GM18499 (cell line): ENCODE data around the gene BLVRB.
A peak's percentile ranks its signal among the peaks of the same experiment; 100 is the strongest.
"Not testable (repeated sequence)": the region's sequence is repeated elsewhere in the genome, so short reads cannot be mapped to it uniquely, and the experiment has no call there.

Source experiments
- ATAC-seq: cut with Tn5 transposase; IDR thresholded peaks from one replicate; pipeline ENCODE4 v1.9.1; 2021; ENCODE audit warnings: moderate number of reproducible peaks; ENCODE audit not compliant: insufficient read depth, unreplicated experiment

BLVRB gene

DNA sequence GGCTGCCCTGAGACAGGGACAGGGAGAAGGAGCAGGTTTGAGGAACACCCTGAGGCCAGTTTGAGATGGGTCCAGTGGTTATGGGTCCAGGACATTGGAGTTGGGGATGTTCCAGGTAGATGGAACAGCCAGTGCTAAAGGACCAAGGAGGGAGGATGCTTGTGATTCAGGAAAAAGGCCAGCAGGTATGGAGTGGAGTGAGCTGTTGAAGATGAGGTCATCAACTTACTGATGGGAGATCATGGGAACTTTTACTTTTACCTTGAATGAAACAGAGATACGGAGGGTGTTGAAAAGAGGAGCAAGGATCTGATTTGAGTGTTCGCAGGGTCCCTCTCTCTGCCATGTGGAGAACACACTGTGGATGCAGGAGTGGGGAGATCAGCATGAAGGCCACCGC lies 26.7 kb upstream of the BLVRB start:
- no peak for ATAC-seq

DNA sequence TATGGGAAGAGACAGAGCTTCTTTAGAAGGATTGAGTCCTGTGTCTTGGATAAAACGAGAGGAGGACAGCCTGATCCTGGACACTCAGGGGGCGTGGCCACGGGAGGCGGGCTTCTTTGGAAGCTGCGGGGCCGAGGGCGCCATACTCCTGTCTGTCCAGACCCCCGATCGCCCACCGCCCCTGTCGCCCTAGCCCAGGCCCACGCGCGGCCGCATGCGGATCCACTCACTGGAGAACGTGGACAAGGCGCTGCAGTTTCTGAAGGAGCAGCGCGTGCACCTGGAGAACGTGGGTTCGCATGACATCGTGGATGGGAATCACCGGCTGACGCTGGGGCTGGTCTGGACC lies 24.3 kb upstream of the BLVRB start:
- ATAC-seq: no peak

DNA sequence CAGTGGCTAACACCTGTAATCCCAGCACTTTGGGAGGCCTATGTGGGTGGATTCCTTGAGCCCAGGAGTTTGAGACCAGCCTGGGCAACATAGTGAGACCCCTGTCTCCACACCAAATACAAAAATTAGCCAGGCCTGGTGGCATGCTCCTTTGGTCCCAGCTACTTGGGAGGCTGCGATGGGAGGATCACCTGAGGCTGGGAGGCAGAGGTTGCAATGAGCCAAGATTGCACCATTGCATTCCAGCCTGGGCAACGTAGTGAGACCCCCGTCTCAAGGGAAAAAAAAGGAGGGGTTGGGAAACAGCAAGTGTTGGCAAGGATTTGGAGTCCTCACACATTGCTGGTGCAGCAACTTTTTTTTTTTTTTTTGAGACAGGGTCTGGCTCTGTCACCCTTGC lies 20.5 kb upstream of the BLVRB start:
- no peak for ATAC-seq

DNA sequence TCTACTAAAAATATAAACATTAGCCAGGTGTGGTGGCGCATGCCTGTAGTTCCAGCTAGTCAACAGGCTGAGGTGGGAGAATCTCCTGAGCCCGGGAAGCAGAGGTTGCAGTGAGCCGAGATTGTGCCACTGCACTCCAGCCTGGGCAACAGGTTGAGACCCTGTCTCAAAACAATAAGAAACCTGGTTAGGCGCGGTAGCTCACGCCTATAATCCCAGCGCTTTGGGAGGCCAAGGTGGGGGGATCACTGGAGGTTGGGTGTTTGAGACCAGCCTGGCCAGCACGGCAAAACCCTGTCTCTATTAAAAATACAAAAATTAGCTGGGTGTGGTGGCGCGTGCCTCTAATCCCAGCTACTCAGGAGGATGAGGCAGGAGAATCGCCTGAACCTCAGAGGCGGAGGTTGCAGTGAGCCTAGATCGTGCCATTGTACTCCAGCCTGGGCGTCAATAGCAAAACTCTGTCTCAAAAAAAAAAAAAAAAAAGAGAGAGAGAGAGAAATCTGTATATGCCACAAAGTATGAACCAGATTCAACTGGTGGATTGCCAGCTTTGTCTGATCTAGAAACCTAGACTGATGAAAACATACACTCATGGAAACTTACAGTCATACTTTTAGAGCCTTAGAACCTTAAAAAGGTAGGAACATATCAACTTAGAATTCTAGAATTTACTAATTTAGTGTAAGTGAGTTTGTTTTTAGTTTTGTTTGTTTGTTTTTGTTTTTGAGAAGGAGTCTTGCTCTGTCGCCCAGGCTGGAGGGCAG lies 10.5 kb upstream of the BLVRB start:
- ATAC-seq: not testable (repeated sequence)

DNA sequence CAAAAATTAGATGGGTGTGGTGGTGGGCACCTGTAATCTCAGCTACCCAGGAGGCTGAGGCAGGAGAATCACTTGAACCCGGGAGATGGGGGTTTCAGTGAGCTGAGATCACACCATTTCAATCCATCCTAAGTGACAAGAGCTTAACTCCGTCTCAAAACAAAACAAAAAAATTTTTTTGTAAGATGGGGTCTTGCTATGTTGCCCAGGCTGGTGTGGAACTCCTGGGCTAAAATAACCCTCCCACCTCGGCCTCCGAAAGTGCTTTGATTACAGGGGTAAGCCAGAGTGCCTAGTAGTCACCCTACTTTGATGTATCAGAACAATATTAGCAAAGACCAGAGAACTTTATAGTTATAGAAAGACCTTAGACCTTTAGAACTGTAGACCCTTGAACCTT lies 9.2 kb upstream of the BLVRB start:
- ATAC-seq: no peak

DNA sequence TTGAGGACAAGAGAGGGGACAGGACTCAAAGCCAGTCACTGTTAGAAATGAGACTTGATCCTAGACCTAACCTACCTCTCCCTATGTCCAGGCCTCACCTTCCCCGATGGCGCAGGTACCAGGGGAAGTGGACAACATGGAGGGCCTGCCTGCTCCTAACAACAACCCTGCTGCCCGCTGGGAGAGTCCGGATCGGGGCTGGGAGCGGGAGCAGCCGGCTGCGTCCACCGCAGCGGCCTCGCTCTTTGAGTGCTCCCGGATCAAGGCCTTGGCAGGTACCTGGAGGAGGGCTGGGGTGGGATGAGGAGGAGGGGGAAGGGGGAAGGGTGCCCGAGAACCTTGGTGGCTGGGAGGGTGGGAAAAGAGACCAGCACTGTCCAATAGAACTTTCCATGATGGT lies 7.0 kb upstream of the BLVRB start:
- ATAC-seq: no peak

DNA sequence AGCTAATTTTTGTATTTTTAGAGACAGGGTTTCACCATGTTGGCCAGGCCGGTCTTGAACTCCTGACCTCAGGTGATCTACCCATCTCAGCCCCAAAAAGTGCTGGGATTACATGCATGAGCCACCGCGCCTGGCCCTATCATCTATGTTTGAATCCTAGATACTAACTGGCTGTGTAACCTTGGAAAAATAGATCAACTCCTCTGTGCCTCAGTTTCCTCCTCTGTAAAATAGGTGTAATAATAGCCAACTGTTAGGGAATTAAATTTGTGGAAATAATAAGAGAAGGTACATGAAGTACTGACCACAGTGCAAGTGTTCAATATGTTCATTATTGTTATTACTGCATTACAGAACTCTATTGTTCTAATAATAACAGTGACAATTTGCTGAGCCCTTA lies 5.6 kb upstream of the BLVRB start:
- ATAC-seq: no peak

DNA sequence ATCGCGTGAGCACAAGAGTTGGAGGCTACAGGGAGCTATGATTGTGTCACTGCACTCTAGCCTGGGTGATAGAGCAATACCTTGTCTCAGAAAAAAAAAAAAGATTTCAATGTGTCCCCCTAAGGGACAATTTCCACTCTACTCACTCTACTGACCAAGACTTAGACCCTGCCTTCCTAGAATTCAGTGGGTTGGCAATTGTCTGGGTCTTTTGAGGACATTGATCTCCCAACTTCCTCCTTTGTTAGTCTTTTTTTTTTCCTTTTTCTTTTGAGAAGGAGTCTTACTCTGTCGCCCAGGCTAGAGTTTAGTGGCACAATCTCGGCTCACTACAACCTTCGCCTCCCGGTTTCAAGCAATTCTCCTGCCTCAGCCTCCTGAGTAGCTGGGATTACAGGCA lies 3.5 kb upstream of the BLVRB start:
- no peak for ATAC-seq

DNA sequence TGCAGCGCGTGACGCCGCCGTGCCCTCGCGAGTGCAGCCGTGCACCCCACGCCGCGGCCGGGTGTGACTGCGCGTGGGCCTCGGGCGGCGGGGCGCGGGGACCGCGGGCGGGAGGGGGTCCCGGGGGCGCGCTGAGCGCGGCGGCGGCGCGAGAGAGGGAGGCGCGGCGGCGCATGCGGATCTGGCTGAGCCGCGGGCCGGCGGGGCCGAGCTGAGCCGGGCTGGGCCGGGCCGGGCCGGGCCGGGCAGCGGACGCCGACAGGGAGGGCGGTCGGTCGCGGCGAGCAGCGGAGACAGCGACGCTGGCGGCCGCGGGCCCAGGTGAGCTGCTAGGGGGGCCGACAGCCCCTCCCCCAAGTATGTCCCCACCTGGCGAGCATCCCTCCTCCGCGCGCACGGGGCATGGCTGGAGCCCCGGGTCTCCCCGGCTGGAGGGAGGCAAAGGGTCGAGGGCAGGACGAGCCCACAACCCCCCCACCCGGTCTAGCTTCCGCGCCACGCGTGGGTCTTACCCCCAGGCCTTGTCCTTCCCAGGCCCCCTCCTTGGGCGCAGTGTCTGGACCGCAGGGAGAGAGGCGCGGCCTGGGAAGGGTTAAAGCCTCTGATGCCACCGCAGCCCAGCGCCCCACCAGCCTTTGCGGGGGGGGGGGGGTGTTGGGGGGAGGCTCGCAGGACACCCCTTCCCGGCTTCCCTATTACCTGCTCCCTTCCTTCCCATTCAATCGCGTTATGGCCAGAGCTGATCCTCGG lies 1.6 kb upstream of the BLVRB start, which contains the start of gene SPTBN4:
Gene SPTBN4, plus strand, starts transcription at position 17 of the 750 bp plus-strand sequence. CDS start 5,621 bp downstream, outside the sequence.
- ATAC-seq: no peak

DNA sequence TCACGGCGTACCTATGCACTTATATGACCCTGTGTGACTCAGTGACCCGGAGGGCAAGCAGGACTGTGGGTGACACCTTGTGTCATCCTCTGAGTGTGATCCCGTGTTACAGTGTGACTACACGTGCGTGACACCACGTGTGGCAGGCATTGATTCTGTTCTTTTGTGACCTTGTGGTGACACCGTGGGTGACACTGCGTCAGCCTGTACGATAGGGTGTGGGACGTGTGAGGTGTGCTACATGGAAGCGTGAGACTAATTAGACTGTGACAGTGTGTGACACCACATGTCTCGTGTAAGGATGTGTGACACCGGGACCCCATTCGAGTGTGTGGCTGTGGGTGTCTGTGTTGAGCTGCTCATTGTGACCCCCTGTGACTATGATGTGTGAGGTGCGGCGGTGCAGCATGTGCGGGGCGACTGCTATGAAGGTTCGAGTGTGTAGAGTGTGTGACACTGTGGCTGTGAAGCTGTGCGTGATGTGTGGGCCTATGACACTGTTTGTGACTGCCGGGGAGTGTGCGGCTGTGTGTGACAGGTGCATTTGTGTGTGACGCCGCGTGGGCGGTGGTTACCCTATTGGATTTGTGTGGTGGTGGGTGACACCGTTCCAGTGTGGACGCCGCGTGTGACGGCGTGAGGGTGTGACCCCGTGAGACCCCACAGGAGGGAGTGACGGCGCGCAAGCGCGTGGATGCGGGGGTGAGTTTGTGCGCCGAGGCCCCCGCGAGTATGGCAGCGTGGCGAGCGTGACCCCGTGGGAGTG lies 857 bp upstream of the BLVRB start:
- peak; percentile 40 for ATAC-seq

DNA sequence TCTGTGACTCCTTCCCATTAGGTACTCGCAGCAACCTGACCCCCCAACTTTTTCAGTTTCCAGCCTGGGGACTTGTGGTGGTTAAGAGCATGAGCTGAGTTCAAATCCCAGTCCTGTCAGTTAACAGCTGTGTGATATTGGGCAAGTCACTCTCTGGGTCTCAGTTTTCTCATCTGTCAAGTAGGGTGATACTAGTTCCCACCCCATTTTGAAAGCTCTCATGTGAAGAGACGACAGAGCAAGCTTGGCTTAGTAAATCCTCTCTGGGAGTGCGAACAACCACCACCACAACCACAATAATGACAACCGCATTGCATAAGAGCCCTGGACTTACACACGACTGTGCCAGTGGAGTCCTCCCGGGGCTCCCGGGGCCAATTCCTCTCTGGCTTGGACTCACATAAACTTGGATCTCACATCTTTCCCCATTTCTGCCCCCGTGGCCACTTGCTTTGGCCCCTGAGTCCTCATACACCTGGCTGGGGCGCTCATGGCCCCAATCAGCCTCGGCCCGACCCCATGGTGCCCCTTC lies 454 bp downstream of the BLVRB start:
- ATAC-seq: no peak

DNA sequence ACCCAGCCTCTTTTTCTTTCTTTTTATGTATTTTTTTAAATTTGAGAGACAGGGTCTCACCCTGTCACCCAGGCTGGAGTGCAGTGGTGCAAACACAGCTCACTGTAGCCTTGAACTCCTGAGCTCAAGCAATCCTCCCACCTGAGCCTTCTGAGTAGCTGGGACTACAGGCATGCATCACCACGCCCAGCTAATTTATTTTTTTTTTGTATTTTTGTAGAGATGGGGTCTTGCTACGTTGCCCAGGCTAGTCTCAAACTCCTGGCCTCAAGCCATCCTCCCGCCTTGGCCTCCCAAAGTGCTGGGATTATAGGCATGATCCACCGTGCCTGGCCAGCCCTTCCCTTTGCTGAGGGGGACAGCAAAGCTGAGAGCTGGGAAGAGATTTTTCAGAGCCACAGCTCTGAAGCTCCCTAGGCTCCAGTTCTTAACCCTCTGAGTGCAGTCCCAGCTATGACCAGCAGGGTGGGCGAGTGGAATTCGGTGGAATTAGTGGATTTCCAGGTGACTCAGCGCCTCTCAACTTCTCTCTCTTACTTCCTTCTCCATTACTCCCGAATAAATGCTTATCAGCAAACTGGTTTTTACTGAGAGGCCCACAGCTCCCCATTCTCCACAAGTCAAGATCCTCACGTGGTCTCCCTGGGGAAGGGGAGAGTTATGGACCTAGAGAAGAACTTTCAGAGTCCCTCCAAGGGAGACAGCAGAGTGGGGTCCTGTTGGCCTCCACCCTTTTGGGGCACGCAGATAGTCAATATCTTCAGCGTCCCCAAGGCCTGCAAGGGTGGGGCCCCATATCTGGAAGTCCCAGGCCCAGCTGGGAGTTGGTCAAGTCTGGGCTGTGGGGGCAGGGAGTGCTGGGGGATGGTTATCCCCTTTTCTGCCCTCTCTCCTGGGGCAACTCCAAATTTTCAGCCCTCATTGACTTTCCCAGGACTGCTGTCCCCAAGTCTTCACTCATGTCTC lies 1.2 kb downstream of the BLVRB start:
- no peak for ATAC-seq

DNA sequence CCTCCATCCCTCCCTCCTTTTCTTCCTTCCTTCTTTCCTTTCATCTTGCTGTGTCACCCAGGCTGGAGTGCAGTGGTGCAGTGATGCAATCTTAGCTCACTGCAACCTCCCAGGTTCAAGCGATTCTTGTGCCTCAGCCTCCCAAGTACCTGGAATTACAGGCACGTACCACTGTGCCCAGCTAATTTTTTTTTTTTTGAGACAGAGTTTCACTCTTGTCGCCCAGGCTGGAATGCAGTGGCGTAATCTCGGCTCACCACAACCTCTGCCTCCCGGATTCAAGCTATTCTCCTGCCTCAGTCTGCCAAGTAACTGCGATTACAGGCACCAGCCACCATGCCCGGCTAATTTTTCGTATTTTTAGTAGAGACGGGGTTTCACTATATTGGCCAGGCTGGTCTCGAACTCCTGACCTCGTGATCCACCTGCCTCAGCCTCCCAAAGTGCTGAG lies 1.9 kb downstream of the BLVRB start:
- not testable (repeated sequence) for ATAC-seq

DNA sequence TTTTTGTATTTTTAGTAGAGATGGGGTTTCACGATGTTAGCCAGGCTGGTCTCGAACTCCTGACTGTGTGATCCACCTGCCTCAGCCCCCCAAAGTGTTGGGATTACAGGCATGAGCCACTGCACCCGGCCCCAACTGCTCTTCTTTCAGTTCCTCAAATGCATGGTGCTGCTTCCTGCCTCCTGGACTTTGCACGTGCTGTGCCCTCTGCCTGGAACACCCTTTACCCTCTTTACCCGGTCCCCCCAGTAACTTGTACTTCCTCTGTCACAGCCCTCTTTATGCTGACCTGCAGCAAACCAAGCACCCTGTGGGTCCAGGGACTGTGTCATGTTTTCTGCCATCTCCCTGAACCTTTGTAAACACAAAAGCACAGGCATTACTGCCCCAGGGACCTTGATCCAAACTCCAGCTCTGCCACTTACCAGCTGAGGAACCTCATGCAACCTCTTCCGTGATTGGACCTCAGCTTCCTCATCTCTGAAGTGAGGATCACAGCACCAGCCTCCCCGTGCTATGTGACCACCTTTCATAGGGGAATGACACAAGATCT lies 3.8 kb downstream of the BLVRB start:
- ATAC-seq: no peak

DNA sequence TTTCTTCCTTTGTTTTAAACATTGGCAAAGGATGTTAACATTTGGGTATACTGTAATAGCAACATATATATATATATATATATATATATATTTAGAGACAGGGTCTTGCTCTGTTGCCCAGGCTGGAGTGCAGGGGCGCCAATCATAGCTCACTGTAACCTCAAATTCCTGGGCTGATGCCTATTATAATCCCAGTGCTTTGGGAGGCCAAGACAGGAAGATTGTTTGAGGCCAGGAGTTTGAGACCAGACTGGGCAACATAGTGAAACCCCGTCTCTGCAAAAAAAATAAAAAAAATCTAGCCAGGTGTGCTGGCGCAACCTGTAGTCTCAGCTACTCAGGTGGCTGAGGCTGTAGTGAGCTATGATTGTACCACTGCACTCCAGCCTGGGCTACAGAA lies 5.4 kb downstream of the BLVRB start:
- no peak for ATAC-seq

DNA sequence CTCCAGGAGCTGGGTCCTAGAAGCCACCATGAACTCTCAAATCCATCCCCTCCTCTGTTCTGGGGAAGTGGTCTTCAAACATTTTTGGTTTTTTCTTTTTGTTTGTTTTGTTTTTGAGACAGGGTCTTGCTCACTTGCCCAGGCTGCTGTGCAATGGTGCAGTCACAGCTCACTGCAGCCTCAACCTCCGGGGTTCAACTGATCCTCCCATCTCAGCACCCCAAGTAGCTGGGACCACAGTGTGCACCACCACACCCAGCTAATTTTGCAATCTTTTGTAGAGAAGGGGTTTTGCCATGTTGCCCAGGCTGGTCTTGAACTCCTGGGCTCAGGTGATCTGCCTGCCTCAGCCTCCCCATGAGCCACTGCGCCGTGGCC lies 7.0 kb downstream of the BLVRB start:
- ATAC-seq: no peak

DNA sequence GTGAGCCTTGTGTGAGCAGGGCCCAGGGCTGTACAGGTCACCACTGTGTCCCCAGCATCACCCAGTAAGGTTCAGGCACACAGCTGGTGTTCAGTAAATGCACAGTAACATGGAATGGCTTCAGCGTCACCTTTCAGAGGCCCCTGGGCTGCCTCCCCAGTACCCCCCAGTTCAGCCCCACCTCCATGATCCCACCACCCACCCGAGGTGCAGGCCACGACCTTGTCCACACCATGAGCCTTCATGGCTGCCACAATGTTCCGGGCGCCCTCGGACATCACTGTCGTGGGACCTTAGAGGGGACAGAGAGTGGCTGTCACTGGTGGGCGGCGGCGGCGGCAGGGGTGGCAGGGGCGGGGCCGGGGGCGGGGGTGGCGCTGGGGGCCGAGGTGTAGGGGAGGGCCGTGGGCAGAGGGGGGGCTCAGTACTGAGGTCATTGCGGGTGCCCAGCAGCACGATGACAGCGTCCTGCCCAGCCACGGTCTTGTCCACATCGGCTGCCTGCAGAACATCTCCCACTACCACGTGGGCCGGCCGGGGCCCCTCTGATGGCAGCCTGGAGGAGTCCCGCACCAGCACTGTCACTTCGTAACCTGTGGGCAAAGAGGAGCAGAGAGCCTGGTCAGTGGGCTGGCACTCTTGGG lies 7.5 kb downstream of the BLVRB start:
- ATAC-seq: no peak

DNA sequence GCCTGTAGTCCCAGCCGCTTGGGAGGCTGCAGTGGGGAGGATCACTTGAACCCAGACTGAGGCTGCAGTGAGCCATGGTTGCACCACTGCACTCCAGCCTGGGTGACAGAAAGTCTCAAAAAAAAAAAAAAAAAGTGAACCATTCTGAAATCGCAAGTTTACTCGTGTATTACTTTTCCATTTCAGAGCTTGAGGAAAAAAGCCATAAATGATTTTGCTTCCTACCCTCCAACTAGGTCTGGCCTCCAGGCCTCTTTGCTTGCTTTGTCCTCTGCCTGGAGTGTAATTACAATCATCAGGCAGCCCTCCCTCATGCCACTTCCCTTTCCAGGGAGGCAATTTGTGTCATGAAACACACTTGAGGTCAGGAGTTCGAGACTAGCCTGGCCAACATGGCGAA lies 8.5 kb downstream of the BLVRB start:
- no peak for ATAC-seq

DNA sequence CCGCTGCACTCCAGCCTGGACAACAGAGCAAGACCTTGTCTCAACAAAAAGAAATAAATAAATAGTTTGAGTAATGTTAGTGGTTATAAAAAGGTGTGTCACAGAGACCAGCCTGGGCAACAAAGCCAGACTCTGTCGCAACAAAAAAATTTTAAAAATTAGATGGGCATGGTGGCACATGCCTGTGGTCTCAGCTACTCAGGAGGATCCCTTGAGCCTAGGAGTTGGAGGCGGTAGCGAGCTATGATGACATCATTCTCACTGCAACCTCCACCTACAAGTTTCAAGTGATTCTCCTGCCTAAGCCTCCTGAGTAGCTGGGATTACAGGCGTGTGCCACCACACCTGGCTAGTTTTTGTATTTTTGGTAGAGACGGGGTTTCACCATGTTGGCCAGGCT lies 11.6 kb downstream of the BLVRB start:
- ATAC-seq: not testable (repeated sequence)
